ENCODE results near the gene PRDM12.
A peak's percentile ranks its signal among the peaks of the same experiment; 100 is the strongest.

PRDM12 gene

GRCh38 chr9:130672466-130672865 is 8.1 kb downstream of the PRDM12 start:
- H3K36me3 ChIP-seq (replicated peaks in 1 of 2; ENCODE audit: control insufficient read depth in 2 of 2, insufficient read depth in 2 of 2, low read length in 2 of 2), result no peaks in the 10 kb centered on the region
- H2BK120ac ChIP-seq (ENCODE audit: low read depth, low read length), result no peak overlapping the region
- no peak overlapping the region for H4K91ac ChIP-seq (ENCODE audit: low read depth, low read length, poor library complexity)
- peaks cover 3 to 53% (median 21%) of the 10 kb centered on the region in 3 experiments for H3K27me3 ChIP-seq (ENCODE audit: control insufficient read depth in 3 of 3, insufficient read depth in 3 of 3, low read depth in 1 of 3, low read length in 3 of 3)
- H2BK5ac ChIP-seq (ENCODE audit: low read length), result no peak overlapping the region
- no peaks in the 10 kb centered on the region for H3K4me1 ChIP-seq (ENCODE audit: control insufficient read depth in 2 of 2, insufficient read depth in 1 of 2, low read depth in 1 of 2, low read length in 2 of 2)
- no peak overlapping the region for H3K27ac ChIP-seq (replicated peaks; ENCODE audit: low read length)
- no peak overlapping the region for H3K4me3 ChIP-seq (ENCODE audit: low read length in 2 of 2)
- H4K8ac ChIP-seq (ENCODE audit: low read depth, low read length), result no peak overlapping the region
- H3K23ac ChIP-seq (ENCODE audit: low read depth, low read length, poor library complexity), result no peak overlapping the region
- H3K4ac ChIP-seq (ENCODE audit: low read length), result no peak overlapping the region
- H2BK12ac ChIP-seq (ENCODE audit: low read length), result no peak overlapping the region
- H2BK15ac ChIP-seq (ENCODE audit: low read length), result no peak overlapping the region
- WGBS, 2 donors (ENCODE audit: extremely low coverage in 2 of 2, insufficient read length in 2 of 2, insufficient replicate concordance in 1 of 2), result no CpG with 5 or more reads among the region's 8 CpGs
- DNase-seq (ENCODE audit: low spot score), result no peak
- H3K79me1 ChIP-seq (ENCODE audit: low read depth, low read length), result no peaks in the 10 kb centered on the region
- H2AK5ac ChIP-seq (ENCODE audit: low read depth, low read length), result no peak overlapping the region
- H3K18ac ChIP-seq (ENCODE audit: low read length), result no peak overlapping the region
- no peak overlapping the region for H3K9ac ChIP-seq (ENCODE audit: low read depth, low read length, poor library complexity)
- H3K14ac ChIP-seq (ENCODE audit: low read length), result no peak overlapping the region
- H3K4me2 ChIP-seq (ENCODE audit: insufficient read depth, low read length, poor library complexity, severe bottlenecking), result no peak overlapping the region
- no peak overlapping the region for H2AFZ ChIP-seq (ENCODE audit: low read length)
- no peaks in the 10 kb centered on the region for H3K9me3 ChIP-seq (replicated peaks in 1 of 2; ENCODE audit: control insufficient read depth in 2 of 2, insufficient read depth in 1 of 2, low read depth in 1 of 2, low read length in 2 of 2)

- no peak overlapping the region for H2BK12ac ChIP-seq (ENCODE audit: low read length)
- WGBS, 2 donors (ENCODE audit: extremely low coverage in 2 of 2, insufficient read length in 2 of 2, insufficient replicate concordance in 1 of 2), result no CpG with 5 or more reads among the region's 12 CpGs
- H4K91ac ChIP-seq (ENCODE audit: low read depth, low read length, poor library complexity), result no peak overlapping the region
- H4K8ac ChIP-seq (ENCODE audit: low read depth, low read length), result no peak overlapping the region
- no peaks in the 10 kb centered on the region for H3K4me1 ChIP-seq (ENCODE audit: control insufficient read depth in 2 of 2, insufficient read depth in 1 of 2, low read depth in 1 of 2, low read length in 2 of 2)
- no peak overlapping the region for H3K9ac ChIP-seq (ENCODE audit: low read depth, low read length, poor library complexity)
- H3K14ac ChIP-seq (ENCODE audit: low read length), result no peak overlapping the region
- H3K4me2 ChIP-seq (ENCODE audit: insufficient read depth, low read length, poor library complexity, severe bottlenecking), result peak overlapping the region; percentile 11
- no peak overlapping the region for H3K4ac ChIP-seq (ENCODE audit: low read length)
- DNase-seq (ENCODE audit: low spot score), result no peak
- H3K18ac ChIP-seq (ENCODE audit: low read length), result peak overlapping the region; percentile 76
- H3K23ac ChIP-seq (ENCODE audit: low read depth, low read length, poor library complexity), result no peak overlapping the region
- no peak overlapping the region for H3K4me3 ChIP-seq (ENCODE audit: low read length in 2 of 2)
- no peak overlapping the region for H2AK5ac ChIP-seq (ENCODE audit: low read depth, low read length)
- H3K9me3 ChIP-seq (replicated peaks in 1 of 2; ENCODE audit: control insufficient read depth in 2 of 2, insufficient read depth in 1 of 2, low read depth in 1 of 2, low read length in 2 of 2), result no peaks in the 10 kb centered on the region
- H2BK5ac ChIP-seq (ENCODE audit: low read length), result no peak overlapping the region
- H2BK15ac ChIP-seq (ENCODE audit: low read length), result peak overlapping the region; percentile 49
- peak overlapping the region; percentile 48 for H2AFZ ChIP-seq (ENCODE audit: low read length)
- H3K27me3 ChIP-seq (ENCODE audit: control insufficient read depth in 3 of 3, insufficient read depth in 3 of 3, low read depth in 1 of 3, low read length in 3 of 3), result peaks cover 3 to 53% (median 17%) of the 10 kb centered on the region in 3 experiments
- no peaks in the 10 kb centered on the region for H3K79me1 ChIP-seq (ENCODE audit: low read depth, low read length)
- H3K27ac ChIP-seq (replicated peaks; ENCODE audit: low read length), result no peak overlapping the region
- H2BK120ac ChIP-seq (ENCODE audit: low read depth, low read length), result no peak overlapping the region
- H3K36me3 ChIP-seq (replicated peaks in 1 of 2; ENCODE audit: control insufficient read depth in 2 of 2, insufficient read depth in 2 of 2, low read length in 2 of 2), result no peaks in the 10 kb centered on the region
Measured at GRCh38 chr9:130672933-130673615, 8.7 kb downstream of the PRDM12 start.

GRCh38 chr9:130675396-130675795 is 11.0 kb downstream of the PRDM12 start:
- Histone ChIP-seq H3K27ac (replicated peaks; ENCODE audit: low read length) (no peak overlapping the region), H2BK5ac (ENCODE audit: low read length) (no peak overlapping the region), H3K14ac (ENCODE audit: low read length) (no peak overlapping the region), H4K8ac (ENCODE audit: low read depth, low read length) (no peak overlapping the region), H2BK12ac (ENCODE audit: low read length) (peak overlapping the region; percentile 73), H3K4me2 (ENCODE audit: insufficient read depth, low read length, poor library complexity, severe bottlenecking) (no peak overlapping the region), H2BK15ac (ENCODE audit: low read length) (peak overlapping the region; percentile 85), H3K4me3 (ENCODE audit: low read length in 2 of 2) (no peak overlapping the region), H3K27me3 (ENCODE audit: control insufficient read depth in 3 of 3, insufficient read depth in 3 of 3, low read depth in 1 of 3, low read length in 3 of 3) (peaks cover 0 to 55% (median 7%) of the 10 kb centered on the region in 3 experiments), H3K4ac (ENCODE audit: low read length) (no peak overlapping the region), H3K9ac (ENCODE audit: low read depth, low read length, poor library complexity) (no peak overlapping the region), H3K9me3 (replicated peaks in 1 of 2; ENCODE audit: control insufficient read depth in 2 of 2, insufficient read depth in 1 of 2, low read depth in 1 of 2, low read length in 2 of 2) (no peaks in the 10 kb centered on the region), H2AK5ac (ENCODE audit: low read depth, low read length) (peak overlapping the region; percentile 35), H3K36me3 (replicated peaks in 1 of 2; ENCODE audit: control insufficient read depth in 2 of 2, insufficient read depth in 2 of 2, low read length in 2 of 2) (no peaks in the 10 kb centered on the region), H3K4me1 (ENCODE audit: control insufficient read depth in 2 of 2, insufficient read depth in 1 of 2, low read depth in 1 of 2, low read length in 2 of 2) (no peaks in the 10 kb centered on the region), H3K23ac (ENCODE audit: low read depth, low read length, poor library complexity) (no peak overlapping the region), H3K79me1 (ENCODE audit: low read depth, low read length) (no peaks in the 10 kb centered on the region), H4K91ac (ENCODE audit: low read depth, low read length, poor library complexity) (peak overlapping the region; percentile 72), H2BK120ac (ENCODE audit: low read depth, low read length) (no peak overlapping the region), H3K18ac (ENCODE audit: low read length) (peak overlapping the region; percentile 48), H2AFZ (ENCODE audit: low read length) (no peak overlapping the region)
- WGBS, 2 donors (ENCODE audit: extremely low coverage in 2 of 2, insufficient read length in 2 of 2, insufficient replicate concordance in 1 of 2), result no CpG with 5 or more reads among the region's 13 CpGs
- no peak for DNase-seq (ENCODE audit: low spot score)

- no peaks in the 10 kb centered on the region for H3K9me3 ChIP-seq (replicated peaks in 1 of 2; ENCODE audit: control insufficient read depth in 2 of 2, insufficient read depth in 1 of 2, low read depth in 1 of 2, low read length in 2 of 2)
- no peak overlapping the region for H3K27ac ChIP-seq (replicated peaks; ENCODE audit: low read length)
- H2BK15ac ChIP-seq (ENCODE audit: low read length), result no peak overlapping the region
- H3K23ac ChIP-seq (ENCODE audit: low read depth, low read length, poor library complexity), result no peak overlapping the region
- no peak overlapping the region for H3K4me3 ChIP-seq (ENCODE audit: low read length in 2 of 2)
- no CpG with 5 or more reads among the region's 7 CpGs for WGBS, 2 donors (ENCODE audit: extremely low coverage in 2 of 2, insufficient read length in 2 of 2, insufficient replicate concordance in 1 of 2)
- no peak overlapping the region for H3K4ac ChIP-seq (ENCODE audit: low read length)
- no peak overlapping the region for H3K9ac ChIP-seq (ENCODE audit: low read depth, low read length, poor library complexity)
- no peaks in the 10 kb centered on the region for H3K36me3 ChIP-seq (replicated peaks in 1 of 2; ENCODE audit: control insufficient read depth in 2 of 2, insufficient read depth in 2 of 2, low read length in 2 of 2)
- H3K18ac ChIP-seq (ENCODE audit: low read length), result no peak overlapping the region
- peaks cover 0 to 49% (median 18%) of the 10 kb centered on the region in 3 experiments for H3K27me3 ChIP-seq (ENCODE audit: control insufficient read depth in 3 of 3, insufficient read depth in 3 of 3, low read depth in 1 of 3, low read length in 3 of 3)
- no peak overlapping the region for H3K14ac ChIP-seq (ENCODE audit: low read length)
- no peak overlapping the region for H2BK120ac ChIP-seq (ENCODE audit: low read depth, low read length)
- H3K79me1 ChIP-seq (ENCODE audit: low read depth, low read length), result no peaks in the 10 kb centered on the region
- H2AFZ ChIP-seq (ENCODE audit: low read length), result no peak overlapping the region
- no peak overlapping the region for H2BK12ac ChIP-seq (ENCODE audit: low read length)
- no peak overlapping the region for H4K91ac ChIP-seq (ENCODE audit: low read depth, low read length, poor library complexity)
- DNase-seq (ENCODE audit: low spot score), result no peak
- no peak overlapping the region for H3K4me2 ChIP-seq (ENCODE audit: insufficient read depth, low read length, poor library complexity, severe bottlenecking)
- H4K8ac ChIP-seq (ENCODE audit: low read depth, low read length), result no peak overlapping the region
- peaks cover 0 to 2% of the 10 kb centered on the region in 2 donors for H3K4me1 ChIP-seq (ENCODE audit: control insufficient read depth in 2 of 2, insufficient read depth in 1 of 2, low read depth in 1 of 2, low read length in 2 of 2)
- H2AK5ac ChIP-seq (ENCODE audit: low read depth, low read length), result peak overlapping the region; percentile 84
- H2BK5ac ChIP-seq (ENCODE audit: low read length), result no peak overlapping the region
Measured at GRCh38 chr9:130677252-130677651, 12.9 kb downstream of the PRDM12 start.
